HepG2 (cell line): ENCODE results near the gene LRSAM1. TPM values are rescaled to one million over a fixed set of nuclear protein-coding genes. Genes with fewer than 3 reads are reported as not detected.

ENCODE experiments used
- ATAC-seq: fragments of 200-7000 bp; cut with Tn5 transposase; 3 replicates; pipeline ENCODE4 v1.9.1; 2020; ENCODE audit warnings: mild to moderate bottlenecking, moderate library complexity
- BruUV-seq: library from RNA; stranded (reverse); fragments of 400-500 nt; replicated peaks from 2 replicates; lab custom pipeline; 2021; lab: Mats Ljungman, UMichigan
- CTCF ChIA-PET: fragments of 300-600 bp; formaldehyde crosslinking; extraction: SDS; loops from one replicate; lab custom pipeline; 2021; ENCODE audit warnings: low total read pairs, inconsistent platforms, low intra/inter-chr PET ratio; lab: Yijun Ruan, JAX
- POLR2A ChIA-PET: fragments of 350-600 bp; sonication (Branson Sonifier 250); formaldehyde crosslinking; loops from one replicate; lab custom pipeline; 2020; ENCODE audit warnings: antibody characterized with exemption, inconsistent platforms; lab: Yijun Ruan, JAX
- DNase-seq: peaks from one replicate; pipeline ENCODE4 v3.0.0-alpha.2; 2015; ENCODE audit warnings: low spot score
- FAIRE-seq: peaks from 3 replicates; lab custom pipeline; 2011; peaks lifted over from hg19 to GRCh38; lab: Jason Lieb, UNC
- H2AFZ ChIP-seq: one replicate; pipeline ENCODE4 v1.6.1; 2011; ENCODE audit warnings: low read length, inconsistent platforms
- H3K27ac ChIP-seq: fragments of 300-600 bp; 3 replicates; pipeline ENCODE4 v1.8.0; 2011; ENCODE audit warnings: mixed run types, mild to moderate bottlenecking, mixed read lengths, low read length, inconsistent platforms; ENCODE audit not compliant: insufficient read depth; ENCODE audit errors: extremely low read length
- H3K27me3 ChIP-seq, 2 experiments: fragments of 200-600 bp in 1 of 2; 2 replicates in 1 of 2; 3 replicates in 1 of 2; pipeline versions ENCODE4 v1.6.0 to v1.8.0; 2011; ENCODE audit warnings: low read length in 2 of 2, mild to moderate bottlenecking in 2 of 2, moderate library complexity in 2 of 2, inconsistent platforms in 1 of 2; ENCODE audit not compliant: insufficient read depth in 2 of 2, control insufficient read depth in 1 of 2
- H3K36me3 ChIP-seq, 2 experiments: fragments of 200-600 bp in 1 of 2; replicated peaks in 1 of 2; 2 replicates in 1 of 2; 3 replicates in 1 of 2; pipeline versions ENCODE4 v1.5.1 to v1.8.0; 2011; ENCODE audit warnings: low read length in 2 of 2, inconsistent platforms in 1 of 2; ENCODE audit not compliant: insufficient read depth in 2 of 2, control insufficient read depth in 1 of 2
- H3K4me1 ChIP-seq: 2 replicates; pipeline ENCODE4 v1.5.1; 2012; ENCODE audit warnings: low read length, inconsistent platforms; ENCODE audit not compliant: insufficient read depth
- H3K4me2 ChIP-seq: 2 replicates; pipeline ENCODE4 v1.6.0; 2011; ENCODE audit warnings: low read depth, low read length, inconsistent platforms
- H3K4me3 ChIP-seq, 3 experiments: fragments of 200-600 bp in 1 of 3; sonication (generic), shearing (Covaris generic) in 1 of 3; replicated peaks in 1 of 3; 2 replicates each; pipeline ENCODE4 v1.5.1; 2011 to 2016; ENCODE audit warnings: low read length in 3 of 3, inconsistent platforms in 2 of 3, low read depth in 2 of 3, mild to moderate bottlenecking in 2 of 3, control low read depth in 1 of 3, mixed read lengths in 1 of 3; ENCODE audit not compliant: insufficient read depth in 1 of 3
- H3K79me2 ChIP-seq: one replicate; pipeline ENCODE4 v1.6.1; 2011; ENCODE audit warnings: low read length, inconsistent platforms; ENCODE audit not compliant: insufficient read depth
- H3K9ac ChIP-seq: 2 replicates; pipeline ENCODE4 v1.6.0; 2011; ENCODE audit warnings: mild to moderate bottlenecking, low read depth, low read length, inconsistent platforms; ENCODE audit not compliant: insufficient read depth
- H3K9me3 ChIP-seq: 2 replicates; pipeline ENCODE4 v1.5.1; 2012; ENCODE audit warnings: mild to moderate bottlenecking, low read length
- H4K20me1 ChIP-seq: 2 replicates; pipeline ENCODE4 v1.6.0; 2011; ENCODE audit warnings: inconsistent platforms, mild to moderate bottlenecking, low read length, moderate library complexity; ENCODE audit not compliant: insufficient read depth
- DR1 ChIP-seq: sonication (generic); formaldehyde crosslinking; IDR thresholded peaks from 2 replicates; pipeline ENCODE4 v1.8.0; 2021; ENCODE audit warnings: mild to moderate bottlenecking, missing genetic modification reagents, inconsistent platforms
- HNF4A ChIP-seq: sonication (generic); formaldehyde crosslinking; IDR thresholded peaks from 2 replicates; pipeline ENCODE4 v1.4.0; 2020; ENCODE audit warnings: missing genetic modification reagents
- MXI1 ChIP-seq: IDR thresholded peaks from 3 replicates; pipeline ENCODE4 v1.6.1; 2012; ENCODE audit warnings: low read depth, low read length, inconsistent platforms, borderline replicate concordance
- STAG1 ChIP-seq: sonication (generic); formaldehyde crosslinking; IDR thresholded peaks from 2 replicates; pipeline ENCODE4 v1.4.0; 2020; ENCODE audit warnings: missing genetic modification reagents
- TCF7 ChIP-seq: sonication (generic); IDR thresholded peaks from 2 replicates; pipeline ENCODE4 v1.6.1; 2016; ENCODE audit warnings: antibody characterized with exemption, low read depth
- THAP9 ChIP-seq: sonication (generic); formaldehyde crosslinking; IDR thresholded peaks from 2 replicates; pipeline ENCODE4; 2020; ENCODE audit warnings: missing genetic modification reagents, mild to moderate bottlenecking, borderline replicate concordance
- ZBTB46 ChIP-seq: sonication (generic); formaldehyde crosslinking; IDR thresholded peaks from 2 replicates; pipeline ENCODE4 v1.4.0; 2020; ENCODE audit warnings: mild to moderate bottlenecking, missing genetic modification reagents, borderline replicate concordance
- WGBS: methylation state at CpG from one replicate; pipeline ENCODE4 v1.1.6; 2017; ENCODE audit warnings: low lambda C conversion rate; 5-methylcytosine and 5-hydroxymethylcytosine counted together
- in situ Hi-C: cut with HindIII; loops from 2 replicates; pipeline ENCODE4 v1.10.0; 2017; ENCODE audit warnings: low pct_unique_long_range_greater_than_20kb; ENCODE audit not compliant: extremely low pct_ligation_motif_present
- intact Hi-C: fragments of 100-400 bp; cut with micrococcal nuclease; formaldehyde crosslinking; loops from one replicate; pipeline ENCODE4 v1.10.0; 2022; ENCODE audit not compliant: unreplicated experiment
- polyA plus RNA-seq, 8 experiments: library from polyadenylated mRNA; depleted of rRNA in 3 of 8; stranded (reverse) in 7 of 8; unstranded in 1 of 8; fragments of >200 nt; fragmentation: Illumina TruSeq in 4 of 8; extraction: Trizol in 4 of 8; gene quantifications; 2 replicates each; pipeline versions ENCODE4 v1.2.1 to v1.2.3, GENCODE V29; 2011 to 2016; ENCODE audit warnings: low read depth in 4 of 8, missing spikeins in 1 of 8, mixed read lengths in 1 of 8; ENCODE audit not compliant: insufficient read depth in 1 of 8
- total RNA-seq, 5 experiments: library from RNA; depleted of rRNA; stranded (reverse); fragments of >200 nt; fragmentation: Illumina TruSeq; extraction: Trizol; gene quantifications; 2 replicates each; pipeline ENCODE4 v1.2.3, GENCODE V29; 2016; ENCODE audit warnings: low read depth in 1 of 5

The LRSAM1 gene
- total and polyA plus RNA-seq, 2 of the 13 experiments (the other 11 are each of a cell fraction or from before 2014, with no cell fraction given): 8.7 to 10.2 TPM

- intact Hi-C loops (no loop called here), in situ Hi-C loops (no loop called here)
- H2AFZ ChIP-seq: no peak overlapping the region
- H3K9ac ChIP-seq: no peak overlapping the region
- H3K27me3 ChIP-seq: no peaks in the 10 kb centered on the region
- no peak overlapping the region for H3K4me2 ChIP-seq
- ChIA-PET CTCF (no interaction called here), POLR2A (no interaction called here)
- no peak for FAIRE-seq
- no peaks in the 10 kb centered on the region for H3K9me3 ChIP-seq
- no TSS peak for BruUV-seq
- 94% methylated on average over 4 of the region's 4 CpGs for WGBS
- no peak overlapping the region for H3K4me3 ChIP-seq
- H3K79me2 ChIP-seq: no peaks in the 10 kb centered on the region
- H3K36me3 ChIP-seq: peaks cover 7 to 21% of the 10 kb centered on the region in 2 experiments; a peak in 3 of 5 replicates
- no peak for ATAC-seq
- 0 out of 2 replicates have a peak, but pooled peaks cover 2% of the 10 kb centered on the region for H4K20me1 ChIP-seq
- TF ChIP-seq STAG1 (CRISPR knock-in tag): no peak
- TF ChIP-seq THAP9 (CRISPR knock-in tag): no peak
- no peak for TF ChIP-seq TCF7
- no peak for TF ChIP-seq DR1
- no peak for TF ChIP-seq ZBTB46 (CRISPR knock-in tag)
- TF ChIP-seq MXI1: no peak
- no peak for TF ChIP-seq HNF4A (CRISPR knock-in tag)
- H3K4me1 ChIP-seq: no peaks in the 10 kb centered on the region
- no peak overlapping the region for H3K27ac ChIP-seq
- DNase-seq: no peak
Observed at GRCh38 chr9:127473932-127474331, 22.6 kb downstream of the LRSAM1 start.
